ENCODE results near the gene EGF.

EGF gene

DNA sequence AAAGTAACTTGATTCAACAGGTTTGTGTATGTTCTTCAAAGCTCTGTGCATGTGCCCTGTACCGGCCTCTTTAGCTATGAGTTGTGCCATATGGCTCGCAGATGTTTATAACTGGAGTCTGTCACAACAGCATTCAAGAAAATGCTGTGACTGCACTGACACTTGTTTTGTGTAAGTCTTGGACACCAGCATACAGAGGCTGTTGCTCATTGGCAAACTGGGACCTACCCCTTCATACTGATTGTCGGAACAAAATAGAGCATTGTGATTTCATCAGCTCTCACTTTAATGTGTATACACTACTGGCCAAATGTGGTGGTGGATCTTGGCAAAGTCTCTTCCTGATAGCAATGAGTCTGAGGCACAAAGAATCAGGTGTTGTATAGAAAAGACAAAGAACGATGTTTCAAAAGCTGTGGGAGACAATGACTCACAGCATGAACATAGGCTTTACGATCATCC is 133.9 kb downstream of the EGF start:
- Histone ChIP-seq H3K36me3 (replicated peaks in 1 of 2; ENCODE audit: control insufficient read depth in 2 of 2, insufficient read depth in 2 of 2, low read length in 2 of 2) (peaks cover 6 to 58% of the 10 kb centered on the region in 2 donors), H3K14ac (ENCODE audit: low read length) (no peak overlapping the region), H2BK12ac (ENCODE audit: low read length) (no peak overlapping the region), H3K4me1 (ENCODE audit: control insufficient read depth in 2 of 2, insufficient read depth in 1 of 2, low read depth in 1 of 2, low read length in 2 of 2) (peaks cover 7 to 8% of the 10 kb centered on the region in 2 donors), H3K27ac (replicated peaks; ENCODE audit: low read length) (no peak overlapping the region), H2AFZ (ENCODE audit: low read length) (no peak overlapping the region), H2BK120ac (ENCODE audit: low read depth, low read length) (no peak overlapping the region), H3K4me3 (ENCODE audit: low read length in 2 of 2) (no peak overlapping the region), H2AK5ac (ENCODE audit: low read depth, low read length) (no peak overlapping the region), H3K9ac (ENCODE audit: low read depth, low read length, poor library complexity) (no peak overlapping the region), H3K9me3 (replicated peaks in 1 of 2; ENCODE audit: control insufficient read depth in 2 of 2, insufficient read depth in 1 of 2, low read depth in 1 of 2, low read length in 2 of 2) (no peaks in the 10 kb centered on the region), H3K79me1 (ENCODE audit: low read depth, low read length) (no peaks in the 10 kb centered on the region), H3K18ac (ENCODE audit: low read length) (no peak overlapping the region), H3K4ac (ENCODE audit: low read length) (no peak overlapping the region), H3K23ac (ENCODE audit: low read depth, low read length, poor library complexity) (no peak overlapping the region), H4K91ac (ENCODE audit: low read depth, low read length, poor library complexity) (no peak overlapping the region), H3K4me2 (ENCODE audit: insufficient read depth, low read length, poor library complexity, severe bottlenecking) (no peak overlapping the region), H4K8ac (ENCODE audit: low read depth, low read length) (no peak overlapping the region), H2BK5ac (ENCODE audit: low read length) (no peak overlapping the region), H3K27me3 (ENCODE audit: control insufficient read depth in 3 of 3, insufficient read depth in 3 of 3, low read depth in 1 of 3, low read length in 3 of 3) (no peaks in the 10 kb centered on the region), H2BK15ac (ENCODE audit: low read length) (no peak overlapping the region)
- WGBS, 2 donors (ENCODE audit: extremely low coverage in 2 of 2, insufficient read length in 2 of 2, insufficient replicate concordance in 1 of 2): no CpG with 5 or more reads among the region's 5 CpGs
- DNase-seq (ENCODE audit: low spot score): no peak

DNA sequence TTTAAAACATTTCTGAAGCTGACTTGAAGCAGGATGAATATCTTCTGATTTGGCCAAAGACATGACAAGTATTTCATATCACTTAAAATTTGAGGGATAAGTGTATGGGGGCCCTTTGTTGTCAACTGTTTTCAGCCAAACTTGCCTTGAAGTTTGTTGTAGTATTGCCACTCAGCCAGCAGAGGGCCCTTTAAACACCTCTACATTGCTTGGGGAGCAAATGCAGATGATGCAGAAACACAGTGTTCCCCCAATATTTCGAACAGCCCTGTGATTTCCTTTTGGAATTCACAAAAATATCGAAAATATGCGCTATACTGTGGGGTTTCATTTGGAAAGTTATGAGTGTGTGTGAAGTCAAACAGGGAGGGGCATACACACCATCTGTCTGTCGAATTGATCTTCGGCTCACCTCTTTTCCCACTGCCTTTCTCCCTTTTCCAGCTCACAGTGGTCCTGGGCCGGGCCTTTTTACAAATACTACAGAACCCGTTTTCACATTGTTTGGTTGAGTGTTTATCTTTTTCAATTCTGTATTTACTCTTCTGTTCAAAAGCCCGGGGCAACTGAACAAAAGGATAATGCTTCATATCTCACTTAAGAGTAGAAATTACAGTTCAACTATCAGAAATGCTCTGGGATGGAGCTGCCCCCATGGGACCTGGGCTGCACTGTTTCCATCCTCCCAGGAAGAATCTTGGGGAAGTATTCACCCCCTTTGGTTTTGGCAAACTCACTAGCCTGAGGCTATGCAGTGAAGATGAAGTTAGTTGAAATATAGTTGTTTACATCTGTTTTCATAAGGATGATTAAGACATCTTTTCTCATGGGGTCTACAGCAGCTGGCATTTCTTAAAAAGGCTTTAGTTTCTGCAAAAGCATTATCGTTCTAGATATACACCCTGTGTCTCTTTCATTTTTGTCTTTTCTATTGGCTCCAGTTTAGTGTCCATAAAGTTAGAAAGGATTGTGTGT is 137.6 kb downstream of the EGF start:
- H3K23ac ChIP-seq (ENCODE audit: low read depth, low read length, poor library complexity): no peak overlapping the region
- H4K91ac ChIP-seq (ENCODE audit: low read depth, low read length, poor library complexity): no peak overlapping the region
- no peak overlapping the region for H2AFZ ChIP-seq (ENCODE audit: low read length)
- no peak overlapping the region for H3K4me2 ChIP-seq (ENCODE audit: insufficient read depth, low read length, poor library complexity, severe bottlenecking)
- H3K4me3 ChIP-seq (ENCODE audit: low read length in 2 of 2): no peak overlapping the region
- H3K4ac ChIP-seq (ENCODE audit: low read length): no peak overlapping the region
- H4K8ac ChIP-seq (ENCODE audit: low read depth, low read length): no peak overlapping the region
- no peak overlapping the region for H3K9ac ChIP-seq (ENCODE audit: low read depth, low read length, poor library complexity)
- no peak overlapping the region for H2BK15ac ChIP-seq (ENCODE audit: low read length)
- no peaks in the 10 kb centered on the region for H3K27me3 ChIP-seq (ENCODE audit: control insufficient read depth in 3 of 3, insufficient read depth in 3 of 3, low read depth in 1 of 3, low read length in 3 of 3)
- WGBS, 2 donors (ENCODE audit: extremely low coverage in 2 of 2, insufficient read length in 2 of 2, insufficient replicate concordance in 1 of 2): no CpG with 5 or more reads among the region's 9 CpGs
- peak; percentile 38 for DNase-seq (ENCODE audit: low spot score)
- H2BK120ac ChIP-seq (ENCODE audit: low read depth, low read length): no peak overlapping the region
- no peak overlapping the region for H3K14ac ChIP-seq (ENCODE audit: low read length)
- H3K36me3 ChIP-seq (replicated peaks in 1 of 2; ENCODE audit: control insufficient read depth in 2 of 2, insufficient read depth in 2 of 2, low read length in 2 of 2): peaks cover 7 to 88% of the 10 kb centered on the region in 2 donors
- no peak overlapping the region for H2AK5ac ChIP-seq (ENCODE audit: low read depth, low read length)
- H2BK12ac ChIP-seq (ENCODE audit: low read length): no peak overlapping the region
- H3K79me1 ChIP-seq (ENCODE audit: low read depth, low read length): no peaks in the 10 kb centered on the region
- peaks cover 0 to 3% of the 10 kb centered on the region in 2 donors for H3K4me1 ChIP-seq (ENCODE audit: control insufficient read depth in 2 of 2, insufficient read depth in 1 of 2, low read depth in 1 of 2, low read length in 2 of 2)
- no peak overlapping the region for H3K27ac ChIP-seq (replicated peaks; ENCODE audit: low read length)
- H3K18ac ChIP-seq (ENCODE audit: low read length): no peak overlapping the region
- no peak overlapping the region for H2BK5ac ChIP-seq (ENCODE audit: low read length)
- H3K9me3 ChIP-seq (replicated peaks in 1 of 2; ENCODE audit: control insufficient read depth in 2 of 2, insufficient read depth in 1 of 2, low read depth in 1 of 2, low read length in 2 of 2): no peaks in the 10 kb centered on the region

DNA sequence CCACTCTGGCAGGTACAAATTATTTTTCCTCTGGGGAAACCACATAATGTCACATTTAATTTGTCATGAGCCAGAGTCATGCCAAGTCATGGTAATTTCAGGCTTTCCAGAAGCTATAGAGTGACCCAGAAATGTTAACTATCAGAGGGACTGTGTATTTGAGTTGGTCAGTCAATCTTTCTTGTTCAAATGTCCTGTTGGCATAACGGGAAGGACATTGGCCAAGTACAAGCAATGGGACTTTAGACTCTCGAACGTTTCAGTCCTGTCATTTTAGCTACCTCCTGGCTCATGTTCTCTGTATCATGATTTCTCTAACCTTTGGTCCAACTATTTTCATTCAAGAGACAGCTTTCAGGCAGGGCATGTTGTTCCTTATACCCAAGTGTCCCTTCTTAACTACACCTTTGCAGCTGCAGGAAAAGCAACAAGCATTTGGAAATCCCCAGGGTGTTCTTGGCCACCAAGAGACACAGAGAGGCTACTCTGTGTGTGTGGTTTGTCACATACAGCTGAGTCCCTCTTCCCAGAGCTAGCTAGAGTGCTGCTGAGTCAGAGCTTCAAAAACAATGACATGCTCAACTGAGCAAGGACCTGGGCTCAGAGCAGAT is 142.6 kb downstream of the EGF start:
- DNase-seq (ENCODE audit: low spot score): no peak
- H3K27ac ChIP-seq (replicated peaks; ENCODE audit: low read length): no peak overlapping the region
- H3K14ac ChIP-seq (ENCODE audit: low read length): no peak overlapping the region
- H3K4me2 ChIP-seq (ENCODE audit: insufficient read depth, low read length, poor library complexity, severe bottlenecking): no peak overlapping the region
- no peaks in the 10 kb centered on the region for H3K79me1 ChIP-seq (ENCODE audit: low read depth, low read length)
- H2AK5ac ChIP-seq (ENCODE audit: low read depth, low read length): no peak overlapping the region
- no peak overlapping the region for H2AFZ ChIP-seq (ENCODE audit: low read length)
- no peak overlapping the region for H2BK120ac ChIP-seq (ENCODE audit: low read depth, low read length)
- peaks cover 8 to 92% of the 10 kb centered on the region in 2 donors for H3K36me3 ChIP-seq (replicated peaks in 1 of 2; ENCODE audit: control insufficient read depth in 2 of 2, insufficient read depth in 2 of 2, low read length in 2 of 2)
- H2BK15ac ChIP-seq (ENCODE audit: low read length): no peak overlapping the region
- no peaks in the 10 kb centered on the region for H3K27me3 ChIP-seq (ENCODE audit: control insufficient read depth in 3 of 3, insufficient read depth in 3 of 3, low read depth in 1 of 3, low read length in 3 of 3)
- no peak overlapping the region for H3K23ac ChIP-seq (ENCODE audit: low read depth, low read length, poor library complexity)
- H3K18ac ChIP-seq (ENCODE audit: low read length): no peak overlapping the region
- H3K4me3 ChIP-seq (ENCODE audit: low read length in 2 of 2): no peak overlapping the region
- no peak overlapping the region for H3K9ac ChIP-seq (ENCODE audit: low read depth, low read length, poor library complexity)
- no peak overlapping the region for H2BK5ac ChIP-seq (ENCODE audit: low read length)
- H2BK12ac ChIP-seq (ENCODE audit: low read length): no peak overlapping the region
- no CpG with 5 or more reads among the region's 3 CpGs for WGBS, 2 donors (ENCODE audit: extremely low coverage in 2 of 2, insufficient read length in 2 of 2, insufficient replicate concordance in 1 of 2)
- H3K9me3 ChIP-seq (replicated peaks in 1 of 2; ENCODE audit: control insufficient read depth in 2 of 2, insufficient read depth in 1 of 2, low read depth in 1 of 2, low read length in 2 of 2): no peaks in the 10 kb centered on the region
- peaks cover 0 to 1% of the 10 kb centered on the region in 2 donors for H3K4me1 ChIP-seq (ENCODE audit: control insufficient read depth in 2 of 2, insufficient read depth in 1 of 2, low read depth in 1 of 2, low read length in 2 of 2)
- H4K8ac ChIP-seq (ENCODE audit: low read depth, low read length): no peak overlapping the region
- no peak overlapping the region for H3K4ac ChIP-seq (ENCODE audit: low read length)
- H4K91ac ChIP-seq (ENCODE audit: low read depth, low read length, poor library complexity): no peak overlapping the region

DNA sequence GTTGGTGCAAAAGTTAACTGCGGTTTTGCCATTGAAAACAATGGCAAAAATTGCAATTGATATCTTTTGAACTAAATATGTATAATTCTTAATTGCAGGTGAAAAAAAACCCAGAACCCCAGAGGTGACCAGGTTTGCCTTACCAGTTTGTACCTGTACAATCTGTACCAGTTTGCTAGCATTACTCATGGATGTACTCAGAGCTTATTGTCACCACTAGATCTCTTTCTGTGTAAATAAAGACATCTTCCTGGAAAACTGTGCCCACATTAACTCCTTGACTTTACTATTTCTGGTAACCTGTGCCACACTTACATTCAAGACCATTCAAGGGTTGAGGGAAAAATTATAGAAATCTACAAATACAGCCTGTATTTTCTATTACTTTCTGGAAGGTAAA is 146.0 kb downstream of the EGF start:
- no peak overlapping the region for H4K8ac ChIP-seq (ENCODE audit: low read depth, low read length)
- no peak for DNase-seq (ENCODE audit: low spot score)
- WGBS, 2 donors (ENCODE audit: extremely low coverage in 2 of 2, insufficient read length in 2 of 2, insufficient replicate concordance in 1 of 2): no CpG with 5 or more reads among the region's 1 CpG
- no peak overlapping the region for H2AFZ ChIP-seq (ENCODE audit: low read length)
- H3K23ac ChIP-seq (ENCODE audit: low read depth, low read length, poor library complexity): no peak overlapping the region
- H2BK12ac ChIP-seq (ENCODE audit: low read length): no peak overlapping the region
- no peaks in the 10 kb centered on the region for H3K9me3 ChIP-seq (replicated peaks in 1 of 2; ENCODE audit: control insufficient read depth in 2 of 2, insufficient read depth in 1 of 2, low read depth in 1 of 2, low read length in 2 of 2)
- H3K36me3 ChIP-seq (replicated peaks in 1 of 2; ENCODE audit: control insufficient read depth in 2 of 2, insufficient read depth in 2 of 2, low read length in 2 of 2): peaks cover 4 to 68% of the 10 kb centered on the region in 2 donors
- no peak overlapping the region for H3K4ac ChIP-seq (ENCODE audit: low read length)
- H3K79me1 ChIP-seq (ENCODE audit: low read depth, low read length): peaks cover 2% of the 10 kb centered on the region
- no peak overlapping the region for H2BK5ac ChIP-seq (ENCODE audit: low read length)
- H2BK120ac ChIP-seq (ENCODE audit: low read depth, low read length): no peak overlapping the region
- H3K27me3 ChIP-seq (ENCODE audit: control insufficient read depth in 3 of 3, insufficient read depth in 3 of 3, low read depth in 1 of 3, low read length in 3 of 3): no peaks in the 10 kb centered on the region
- H4K91ac ChIP-seq (ENCODE audit: low read depth, low read length, poor library complexity): no peak overlapping the region
- no peak overlapping the region for H2BK15ac ChIP-seq (ENCODE audit: low read length)
- H3K4me1 ChIP-seq (ENCODE audit: control insufficient read depth in 2 of 2, insufficient read depth in 1 of 2, low read depth in 1 of 2, low read length in 2 of 2): peaks cover 0 to 3% of the 10 kb centered on the region in 2 donors
- H3K14ac ChIP-seq (ENCODE audit: low read length): no peak overlapping the region
- H3K4me2 ChIP-seq (ENCODE audit: insufficient read depth, low read length, poor library complexity, severe bottlenecking): no peak overlapping the region
- no peak overlapping the region for H3K4me3 ChIP-seq (ENCODE audit: low read length in 2 of 2)
- H3K9ac ChIP-seq (ENCODE audit: low read depth, low read length, poor library complexity): no peak overlapping the region
- H2AK5ac ChIP-seq (ENCODE audit: low read depth, low read length): no peak overlapping the region
- no peak overlapping the region for H3K27ac ChIP-seq (replicated peaks; ENCODE audit: low read length)
- no peak overlapping the region for H3K18ac ChIP-seq (ENCODE audit: low read length)
